GM12878 (cell line): ENCODE measurements around the gene CTNNAL1. TPM values are rescaled to one million over a fixed set of nuclear protein-coding genes. Genes with fewer than 3 reads are reported as not detected.

Source experiments
- ATAC-seq: fragments of 200-7000 bp; cut with Tn5 transposase; 3 replicates; pipeline ENCODE4 v1.9.1; 2020; ENCODE audit warnings: mild to moderate bottlenecking, moderate library complexity
- BruUV-seq: library from RNA; stranded (reverse); fragments of 400-500 nt; replicated peaks from 2 replicates; lab custom pipeline; 2021; lab: Mats Ljungman, UMichigan
- CTCF ChIA-PET: fragments of 300-600 bp; sonication (Branson Sonifier 250); formaldehyde crosslinking; extraction: SDS; loops from one replicate; lab custom pipeline; 2021; ENCODE audit warnings: inconsistent platforms; lab: Yijun Ruan, JAX
- POLR2A ChIA-PET: fragments of 350-600 bp; formaldehyde crosslinking; extraction: SDS; loops from one replicate; lab custom pipeline; 2021; ENCODE audit warnings: inconsistent platforms; lab: Charles Lee
- RAD21 ChIA-PET: fragments of 300-600 bp; sonication (Branson Sonifier 250); formaldehyde crosslinking; loops from one replicate; lab custom pipeline; 2023; ENCODE audit warnings: antibody characterized with exemption; ENCODE audit not compliant: unreplicated experiment; lab: Charles Lee
- SMC1A ChIA-PET: fragments of 300-600 bp; sonication (Branson Sonifier 250); formaldehyde crosslinking; loops from one replicate; lab custom pipeline; 2023; ENCODE audit not compliant: unreplicated experiment, uncharacterized antibody; lab: Charles Lee
- DNase-seq: peaks from one replicate; pipeline ENCODE4 v3.0.0-alpha.2; 2011; ENCODE audit warnings: low read depth, low spot score
- FAIRE-seq: peaks from 3 replicates; lab custom pipeline; 2011; peaks lifted over from hg19 to GRCh38; lab: Jason Lieb, UNC
- H2AFZ ChIP-seq: 2 replicates; pipeline ENCODE4 v1.6.0; 2011; ENCODE audit warnings: low read depth, low read length, control low read depth; ENCODE audit not compliant: control insufficient read depth
- H3K27ac ChIP-seq: 2 replicates; pipeline ENCODE4 v1.5.1; 2011; ENCODE audit warnings: control low read depth; ENCODE audit not compliant: control insufficient read depth, insufficient read depth
- H3K27me3 ChIP-seq, 2 experiments: replicated peaks in 1 of 2; 2 replicates each; pipeline versions ENCODE4 v1.6.0 to v1.6.1; 2011; ENCODE audit warnings: low read length in 1 of 2; ENCODE audit not compliant: control insufficient read depth in 2 of 2, insufficient read depth in 2 of 2
- H3K36me3 ChIP-seq, 2 experiments: 2 replicates each; pipeline ENCODE4 v1.5.1; 2011; ENCODE audit warnings: low read length in 1 of 2; ENCODE audit not compliant: control insufficient read depth in 2 of 2, insufficient read depth in 2 of 2
- H3K4me1 ChIP-seq: 2 replicates; pipeline ENCODE4 v1.6.1; 2011; ENCODE audit warnings: mild to moderate bottlenecking, low read length, moderate library complexity, mixed read lengths; ENCODE audit not compliant: control insufficient read depth, insufficient read depth
- H3K4me2 ChIP-seq: 2 replicates; pipeline ENCODE4 v1.6.0; 2011; ENCODE audit warnings: control low read depth; ENCODE audit not compliant: control insufficient read depth, insufficient read depth
- H3K4me3 ChIP-seq: fragments of 200-600 bp; sonication (generic); 2 replicates; pipeline ENCODE4 v1.5.1; 2016
- H3K79me2 ChIP-seq: 2 replicates; pipeline ENCODE4 v1.6.0; 2011; ENCODE audit warnings: low read length; ENCODE audit not compliant: control insufficient read depth, insufficient read depth
- H3K9ac ChIP-seq: 2 replicates; pipeline ENCODE4 v1.8.0; 2011; ENCODE audit warnings: low read length, control low read depth, mixed read lengths; ENCODE audit not compliant: control insufficient read depth, insufficient read depth
- H3K9me3 ChIP-seq: replicated peaks from 3 replicates; pipeline ENCODE4 v1.5.1; 2011; ENCODE audit warnings: mild to moderate bottlenecking, low read length; ENCODE audit not compliant: control insufficient read depth, insufficient read depth
- H4K20me1 ChIP-seq: 2 replicates; pipeline ENCODE4 v1.6.0; 2011; ENCODE audit not compliant: control insufficient read depth, insufficient read depth
- ASH2L ChIP-seq: fragments of 300-600, 200-600 bp; sonication (generic); IDR thresholded peaks from 2 replicates; pipeline ENCODE4 v1.6.1; 2017; ENCODE audit warnings: low read depth, mild to moderate bottlenecking, borderline replicate concordance
- CEBPB ChIP-seq, 2 experiments: fragments of 150-350 bp in 1 of 2; IDR thresholded peaks; 2 replicates each; pipeline ENCODE4 v1.6.1; 2012 to 2014; ENCODE audit warnings: low read depth in 2 of 2, low read length in 2 of 2, borderline replicate concordance in 1 of 2, inconsistent platforms in 1 of 2
- DPF2 ChIP-seq: fragments of 450-650 bp; IDR thresholded peaks from 2 replicates; pipeline ENCODE4 v1.6.1; 2017; ENCODE audit warnings: mild to moderate bottlenecking
- MEF2A ChIP-seq: IDR thresholded peaks from 2 replicates; pipeline ENCODE4 v1.6.1; 2011; ENCODE audit warnings: low read depth, mild to moderate bottlenecking, low read length, moderate library complexity; ENCODE audit not compliant: insufficient read depth
- NR2C2 ChIP-seq: IDR thresholded peaks from 2 replicates; pipeline ENCODE4 v1.6.1; 2011; ENCODE audit warnings: borderline replicate concordance, low read depth; ENCODE audit not compliant: control insufficient read depth, insufficient read length
- RBBP5 ChIP-seq: fragments of 200-600 bp; sonication (generic); conservative IDR thresholded peaks from 2 replicates; pipeline ENCODE4 v1.6.1; 2016
- SMAD5 ChIP-seq: IDR thresholded peaks from 2 replicates; pipeline ENCODE4 v1.6.1; 2016; ENCODE audit warnings: antibody characterized with exemption, low read depth
- SREBF1 ChIP-seq: IDR thresholded peaks from 2 replicates; pipeline ENCODE4 v1.6.1; 2012; ENCODE audit warnings: mild to moderate bottlenecking, low read length
- WGBS: methylation state at CpG from one replicate; pipeline ENCODE4 v1.1.6; 2016; ENCODE audit warnings: low lambda C conversion rate; ENCODE audit not compliant: insufficient replicate concordance, insufficient coverage; ENCODE audit errors: missing lambda C conversion rate; 5-methylcytosine and 5-hydroxymethylcytosine counted together
- in situ Hi-C: fragments of 300-500 bp; cut with MboI; formaldehyde crosslinking; loops from 9 replicates; pipeline ENCODE4 v1.14.3; 2018; ENCODE audit warnings: mixed read lengths
- intact Hi-C: fragments of 100-400 bp; cut with micrococcal nuclease; formaldehyde crosslinking; loops from one replicate; pipeline ENCODE4 v1.14.2; 2022; ENCODE audit not compliant: unreplicated experiment
- polyA plus RNA-seq, 11 experiments: library from polyadenylated mRNA; depleted of rRNA in 4 of 11; unstranded in 6 of 11; stranded (reverse) in 5 of 11; fragments of >200 nt; fragmentation: Nextera tagmentation in 4 of 11; fragmentation: Illumina TruSeq in 1 of 11; extraction: Ambion mirVana in 4 of 11; extraction: Trizol in 1 of 11; gene quantifications; 1 replicate in 1 of 11; 2 replicates in 10 of 11; pipeline versions ENCODE4 v1.2.1 to v1.2.3, GENCODE V29; 2011 to 2016; ENCODE audit warnings: inconsistent platforms in 2 of 11, missing spikeins in 2 of 11, low read depth in 1 of 11
- total RNA-seq, 4 experiments: library from RNA; depleted of rRNA in 3 of 4; stranded (reverse); fragments of >200 nt in 3 of 4; fragmentation: Illumina TruSeq in 1 of 4; extraction: Trizol in 1 of 4; gene quantifications; 2 replicates each; pipeline versions ENCODE4 v1.2.1 to v1.2.3, GENCODE V29; 2013 to 2021
- TF ChIP-seq, protein P1 (sequence below): fragments of 150-350 bp; IDR thresholded peaks from 2 replicates; pipeline ENCODE4 v1.6.1; 2016; ENCODE audit warnings: low read depth, low read length
- TF ChIP-seq, protein P2 (sequence below): fragments of 450-650 bp; IDR thresholded peaks from 2 replicates; pipeline ENCODE4 v1.6.1; 2016; ENCODE audit warnings: mild to moderate bottlenecking, moderate library complexity, borderline replicate concordance

CTNNAL1 gene
- total and polyA plus RNA-seq, 10 of the 15 experiments (the other 5 are each of a cell fraction or from before 2014, with no cell fraction given), result 16.3 to 82.5 (median 45.2) TPM

DNA sequence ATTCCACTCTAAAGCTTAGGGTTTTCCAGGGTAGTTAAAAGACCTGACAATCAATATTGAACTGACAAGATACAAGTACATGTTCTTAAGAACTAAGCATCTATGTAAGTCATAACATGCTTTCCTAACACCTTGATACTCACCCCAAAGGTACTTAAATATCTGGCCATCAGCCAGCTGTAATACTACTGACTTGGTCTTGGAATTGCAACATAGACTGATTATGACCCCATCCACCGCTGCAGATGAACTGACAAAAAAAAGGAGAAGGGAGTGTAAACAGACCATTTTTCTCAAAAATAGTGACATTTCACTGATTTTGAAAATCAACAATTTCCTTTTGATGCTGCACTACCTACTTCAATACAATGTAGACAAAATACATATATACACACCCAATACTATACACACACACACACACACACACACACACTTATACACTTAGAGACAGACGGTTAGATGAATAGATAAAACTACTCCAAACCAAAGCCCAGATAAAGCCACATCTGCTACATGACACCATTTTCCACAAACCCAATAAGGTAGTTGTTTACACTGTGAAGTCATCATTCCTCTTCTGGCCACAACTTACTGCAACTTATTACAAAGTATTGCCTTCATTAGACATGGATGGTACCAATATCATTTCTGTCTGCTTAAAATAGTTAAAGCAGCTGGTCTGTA is 109.7 kb downstream of the CTNNAL1 start (continued):
- TF ChIP-seq, protein P1, sequence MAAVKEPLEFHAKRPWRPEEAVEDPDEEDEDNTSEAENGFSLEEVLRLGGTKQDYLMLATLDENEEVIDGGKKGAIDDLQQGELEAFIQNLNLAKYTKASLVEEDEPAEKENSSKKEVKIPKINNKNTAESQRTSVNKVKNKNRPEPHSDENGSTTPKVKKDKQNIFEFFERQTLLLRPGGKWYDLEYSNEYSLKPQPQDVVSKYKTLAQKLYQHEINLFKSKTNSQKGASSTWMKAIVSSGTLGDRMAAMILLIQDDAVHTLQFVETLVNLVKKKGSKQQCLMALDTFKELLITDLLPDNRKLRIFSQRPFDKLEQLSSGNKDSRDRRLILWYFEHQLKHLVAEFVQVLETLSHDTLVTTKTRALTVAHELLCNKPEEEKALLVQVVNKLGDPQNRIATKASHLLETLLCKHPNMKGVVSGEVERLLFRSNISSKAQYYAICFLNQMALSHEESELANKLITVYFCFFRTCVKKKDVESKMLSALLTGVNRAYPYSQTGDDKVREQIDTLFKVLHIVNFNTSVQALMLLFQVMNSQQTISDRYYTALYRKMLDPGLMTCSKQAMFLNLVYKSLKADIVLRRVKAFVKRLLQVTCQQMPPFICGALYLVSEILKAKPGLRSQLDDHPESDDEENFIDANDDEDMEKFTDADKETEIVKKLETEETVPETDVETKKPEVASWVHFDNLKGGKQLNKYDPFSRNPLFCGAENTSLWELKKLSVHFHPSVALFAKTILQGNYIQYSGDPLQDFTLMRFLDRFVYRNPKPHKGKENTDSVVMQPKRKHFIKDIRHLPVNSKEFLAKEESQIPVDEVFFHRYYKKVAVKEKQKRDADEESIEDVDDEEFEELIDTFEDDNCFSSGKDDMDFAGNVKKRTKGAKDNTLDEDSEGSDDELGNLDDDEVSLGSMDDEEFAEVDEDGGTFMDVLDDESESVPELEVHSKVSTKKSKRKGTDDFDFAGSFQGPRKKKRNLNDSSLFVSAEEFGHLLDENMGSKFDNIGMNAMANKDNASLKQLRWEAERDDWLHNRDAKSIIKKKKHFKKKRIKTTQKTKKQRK, result no peak
- TF ChIP-seq SMAD5 (no peak), SREBF1 (no peak), RBBP5 (no peak), MEF2A (no peak), NR2C2 (no peak)

DNA sequence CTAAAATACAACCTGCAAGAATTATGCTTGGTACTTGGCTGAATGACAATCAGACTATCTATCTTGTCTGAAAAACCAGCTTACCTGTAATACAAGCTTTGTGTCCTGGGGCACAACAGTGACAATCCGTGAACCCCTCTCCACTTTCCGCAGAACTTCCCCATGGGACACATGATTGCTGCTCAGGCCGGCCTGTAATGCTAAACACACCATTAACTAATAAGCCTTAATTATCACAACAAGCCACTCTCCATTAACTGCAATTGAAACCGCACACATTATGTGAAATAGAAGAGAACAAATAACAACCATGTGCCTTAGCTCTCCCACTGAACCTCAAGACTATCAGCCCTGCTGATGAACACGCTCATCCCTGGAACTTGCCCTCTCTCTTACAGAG is 113.1 kb downstream of the CTNNAL1 start:
- no TSS peak for BruUV-seq
- ChIA-PET POLR2A (no interaction called here), RAD21 (no interaction called here), CTCF (interaction anchor here (0.6 to 1.0 kb wide), 3 partner anchors 11 to 174 kb away, joined by 3 read pairs; no protein-coding TSS in a partner anchor), SMC1A (interaction anchor here (0.7 to 1.0 kb wide), 2 partner anchors 54 to 514 kb away, joined by 3 read pairs; no protein-coding TSS in a partner anchor)
- DNase-seq (no peak), FAIRE-seq (no peak)
- Histone ChIP-seq H3K9ac (no peak overlapping the region), H3K4me3 (no peak overlapping the region), H3K27ac (no peak overlapping the region), H3K36me3 (peaks cover 4 to 5% of the 10 kb centered on the region in 2 experiments), H3K4me2 (no peak overlapping the region), H2AFZ (no peak overlapping the region), H3K4me1 (no peaks in the 10 kb centered on the region)
- in situ Hi-C loops, result no loop called here
- no peak for TF ChIP-seq ASH2L
- TF ChIP-seq CEBPB (IDR thresholded peaks at IDR 0.05; ENCODE audit: borderline replicate concordance in 1 of 2, low read depth in 2 of 2, low read length in 2 of 2), result no peak
- no peak for TF ChIP-seq DPF2
- no peak for TF ChIP-seq MEF2A
- TF ChIP-seq, protein P2, sequence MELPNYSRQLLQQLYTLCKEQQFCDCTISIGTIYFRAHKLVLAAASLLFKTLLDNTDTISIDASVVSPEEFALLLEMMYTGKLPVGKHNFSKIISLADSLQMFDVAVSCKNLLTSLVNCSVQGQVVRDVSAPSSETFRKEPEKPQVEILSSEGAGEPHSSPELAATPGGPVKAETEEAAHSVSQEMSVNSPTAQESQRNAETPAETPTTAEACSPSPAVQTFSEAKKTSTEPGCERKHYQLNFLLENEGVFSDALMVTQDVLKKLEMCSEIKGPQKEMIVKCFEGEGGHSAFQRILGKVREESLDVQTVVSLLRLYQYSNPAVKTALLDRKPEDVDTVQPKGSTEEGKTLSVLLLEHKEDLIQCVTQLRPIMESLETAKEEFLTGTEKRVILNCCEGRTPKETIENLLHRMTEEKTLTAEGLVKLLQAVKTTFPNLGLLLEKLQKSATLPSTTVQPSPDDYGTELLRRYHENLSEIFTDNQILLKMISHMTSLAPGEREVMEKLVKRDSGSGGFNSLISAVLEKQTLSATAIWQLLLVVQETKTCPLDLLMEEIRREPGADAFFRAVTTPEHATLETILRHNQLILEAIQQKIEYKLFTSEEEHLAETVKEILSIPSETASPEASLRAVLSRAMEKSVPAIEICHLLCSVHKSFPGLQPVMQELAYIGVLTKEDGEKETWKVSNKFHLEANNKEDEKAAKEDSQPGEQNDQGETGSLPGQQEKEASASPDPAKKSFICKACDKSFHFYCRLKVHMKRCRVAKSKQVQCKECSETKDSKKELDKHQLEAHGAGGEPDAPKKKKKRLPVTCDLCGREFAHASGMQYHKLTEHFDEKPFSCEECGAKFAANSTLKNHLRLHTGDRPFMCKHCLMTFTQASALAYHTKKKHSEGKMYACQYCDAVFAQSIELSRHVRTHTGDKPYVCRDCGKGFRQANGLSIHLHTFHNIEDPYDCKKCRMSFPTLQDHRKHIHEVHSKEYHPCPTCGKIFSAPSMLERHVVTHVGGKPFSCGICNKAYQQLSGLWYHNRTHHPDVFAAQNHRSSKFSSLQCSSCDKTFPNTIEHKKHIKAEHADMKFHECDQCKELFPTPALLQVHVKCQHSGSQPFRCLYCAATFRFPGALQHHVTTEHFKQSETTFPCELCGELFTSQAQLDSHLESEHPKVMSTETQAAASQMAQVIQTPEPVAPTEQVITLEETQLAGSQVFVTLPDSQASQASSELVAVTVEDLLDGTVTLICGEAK, result no peak
- TF ChIP-seq, all 136 proteins: peak for 0
- Histone ChIP-seq H3K79me2 (no peaks in the 10 kb centered on the region), H3K9me3 (no peaks in the 10 kb centered on the region), H3K27me3 (no peaks in the 10 kb centered on the region), H4K20me1 (no peaks in the 10 kb centered on the region)
- no peak for ATAC-seq
- intact Hi-C loops, result no loop called here
- WGBS, result 94% methylated on average over 5 of the region's 5 CpGs
